Activated CD4-positive, alpha-beta T cell treated with anti-CD3 and anti-CD28 coated beads, Interleukin-2, Interleukin-6, amounts not matched to agents 100 ng/mL and 50 ng/mL, durations not matched to agents 16 hours and 8 hours (primary cell): ENCODE measurements around the gene ALK.

ENCODE experiments used
- DNase-seq: peaks from one replicate; pipeline ENCODE4 v3.0.0-alpha.2; 2020

The ALK gene

DNA sequence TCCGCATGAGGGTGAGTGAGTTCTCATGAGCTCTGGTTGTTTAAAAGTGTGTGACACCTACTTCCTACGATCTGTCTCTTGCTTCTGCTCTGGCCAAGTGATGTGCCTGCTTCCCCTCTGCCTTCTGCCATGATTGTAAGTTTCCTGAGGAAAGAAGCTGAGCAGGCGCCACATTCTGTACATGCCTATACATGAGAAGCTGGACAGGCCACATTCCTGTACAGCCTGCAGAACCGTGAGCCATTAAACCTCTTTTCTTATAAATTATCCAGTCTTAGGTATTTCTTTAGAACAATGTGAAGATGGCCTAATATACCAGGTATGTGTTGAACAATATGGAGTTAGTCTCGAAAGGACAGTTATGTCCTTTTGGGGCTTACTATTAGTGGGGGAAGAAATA, 281.0 kb downstream of the ALK start:
- no peak for DNase-seq

DNA sequence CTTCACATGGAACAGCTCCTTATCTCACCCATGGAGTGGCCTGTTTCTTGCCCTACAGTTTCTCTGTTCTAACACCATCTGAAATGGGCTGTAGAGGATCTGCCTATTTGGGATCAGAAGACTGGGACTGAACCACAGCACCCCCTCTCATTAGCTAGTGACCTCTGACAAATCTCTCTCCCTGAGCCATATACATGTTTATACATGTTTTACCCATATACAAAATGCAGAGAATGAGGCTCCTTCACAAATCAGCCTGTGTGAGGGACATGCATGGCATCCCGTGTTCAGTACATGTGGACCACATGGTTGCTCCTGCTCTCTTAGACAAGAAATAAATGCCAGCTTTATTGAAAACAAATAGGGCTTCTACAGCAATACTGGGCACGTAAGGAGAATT, 282.7 kb downstream of the ALK start:
- no peak for DNase-seq

DNA sequence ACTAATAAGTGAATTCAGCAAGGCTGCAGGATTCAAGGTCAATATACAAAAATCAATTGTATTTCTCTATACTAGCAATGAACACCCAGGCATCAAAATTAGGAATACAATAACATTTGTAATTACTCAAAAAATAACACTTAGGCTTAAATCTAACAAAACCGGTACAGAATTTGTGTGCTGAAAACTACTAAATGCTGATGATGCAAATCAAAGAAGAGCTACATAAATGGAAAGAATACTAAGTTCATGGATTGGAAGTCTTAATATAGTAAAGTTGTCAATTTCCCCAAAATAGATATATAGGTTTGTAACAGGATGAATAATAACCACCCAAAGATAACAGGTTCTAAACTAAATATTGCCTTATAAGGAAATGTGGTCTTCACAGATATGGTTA, 286.5 kb downstream of the ALK start:
- DNase-seq = no peak

DNA sequence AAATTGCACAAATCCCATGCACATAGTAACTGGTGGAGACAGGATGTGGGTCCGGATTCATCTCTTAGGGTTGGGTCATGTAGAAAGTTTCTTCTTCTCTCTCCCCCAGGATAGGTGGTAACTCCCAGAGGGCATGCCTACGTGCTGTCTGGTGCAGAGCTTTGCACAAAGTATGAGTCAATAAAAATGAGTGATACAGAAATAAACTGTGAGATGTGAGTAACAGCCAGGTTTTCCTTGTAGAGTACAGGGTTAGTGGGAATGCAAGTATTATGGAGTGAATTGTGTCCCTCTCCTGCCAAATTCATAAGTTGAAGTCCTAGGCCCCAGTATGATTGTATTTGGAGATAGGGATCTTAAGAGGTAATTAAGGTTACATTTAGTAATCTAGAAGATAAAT, 289.4 kb downstream of the ALK start:
- DNase-seq = no peak

DNA sequence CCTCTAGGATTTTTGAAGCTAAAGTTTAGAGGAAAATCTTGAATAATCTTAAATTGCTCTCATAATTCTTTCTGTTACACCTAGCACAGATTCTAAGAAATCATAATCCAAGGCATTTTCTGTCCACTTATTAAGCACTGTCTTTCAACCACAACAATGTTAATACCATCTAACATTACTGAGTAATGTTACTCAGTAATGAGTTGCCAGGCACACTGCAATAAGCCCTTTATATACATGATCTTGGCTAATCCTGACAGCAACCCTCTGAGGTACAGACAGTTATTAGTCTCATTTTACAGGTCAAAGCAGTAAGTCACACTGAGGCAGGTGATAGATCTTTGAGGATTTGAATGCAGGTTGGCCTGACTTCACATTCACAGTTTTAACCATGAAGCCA, 291.9 kb downstream of the ALK start:
- DNase-seq = no peak

DNA sequence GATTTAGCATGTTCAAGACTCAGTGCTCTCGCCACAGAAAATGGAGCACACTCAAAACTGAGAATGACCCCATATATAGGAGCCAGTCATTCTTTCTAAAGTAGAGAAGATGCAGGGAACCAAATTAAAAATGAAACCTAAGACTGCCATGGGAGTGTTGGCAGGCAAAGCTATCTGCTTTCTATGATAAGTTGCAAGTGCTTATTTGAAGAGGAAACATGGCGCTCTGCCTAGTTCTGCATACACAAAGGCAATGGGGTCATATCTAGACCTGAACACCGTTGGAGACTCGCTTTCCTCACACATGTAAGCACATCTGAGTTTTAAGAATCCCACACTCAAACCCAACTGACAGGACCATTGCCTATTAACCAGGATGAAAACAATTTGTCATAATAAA, 292.5 kb downstream of the ALK start:
- no peak for DNase-seq

DNA sequence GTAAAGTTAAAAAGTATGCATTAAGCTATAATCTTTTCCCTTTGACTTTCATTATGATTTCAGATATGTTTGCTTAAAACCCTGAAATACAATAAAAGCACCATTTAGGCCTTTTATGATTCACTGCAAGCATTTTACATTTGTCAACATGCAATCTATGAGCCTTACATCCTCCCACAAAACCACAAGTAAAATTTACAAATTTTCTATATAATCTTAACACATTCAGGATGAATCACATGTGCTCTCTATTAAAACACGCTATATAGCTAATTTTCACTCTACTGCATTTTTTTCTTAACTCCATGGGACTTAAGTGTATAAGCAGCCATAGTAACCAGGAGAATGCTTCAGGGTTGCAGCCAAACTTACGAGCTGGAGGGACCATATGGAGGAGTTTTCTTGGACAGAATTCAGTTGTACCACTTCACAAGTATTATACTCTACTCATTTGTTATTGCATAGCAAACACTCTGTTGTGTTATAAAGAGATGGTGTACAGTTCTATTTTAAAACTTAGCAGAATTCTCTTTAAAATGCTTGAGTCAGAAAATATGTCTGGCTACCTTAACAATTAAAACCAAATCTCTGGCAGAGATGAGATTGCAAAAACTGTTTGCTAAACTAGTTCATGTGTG, 293.2 kb downstream of the ALK start:
- DNase-seq = no peak

DNA sequence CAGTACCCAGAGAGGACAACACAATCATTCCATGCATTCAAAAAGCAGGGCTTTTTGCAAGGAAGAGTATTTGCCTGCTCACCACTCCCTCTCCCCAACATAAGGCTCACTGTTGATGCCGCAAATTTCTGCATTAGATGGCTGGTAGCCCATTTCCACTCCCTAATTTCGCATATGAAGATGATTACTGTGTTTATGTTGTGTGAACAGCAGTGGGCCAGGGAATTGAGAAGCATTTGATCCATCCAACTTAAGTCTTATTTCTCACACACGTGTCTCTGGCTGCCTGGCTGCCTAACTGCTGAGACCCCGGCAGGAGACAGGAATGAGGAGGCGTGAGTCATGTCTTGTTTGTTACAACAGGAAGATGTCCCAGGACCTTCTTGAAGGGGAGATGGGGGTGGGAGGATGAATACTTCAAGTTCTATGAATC, 294.1 kb downstream of the ALK start:
- DNase-seq = no peak

DNA sequence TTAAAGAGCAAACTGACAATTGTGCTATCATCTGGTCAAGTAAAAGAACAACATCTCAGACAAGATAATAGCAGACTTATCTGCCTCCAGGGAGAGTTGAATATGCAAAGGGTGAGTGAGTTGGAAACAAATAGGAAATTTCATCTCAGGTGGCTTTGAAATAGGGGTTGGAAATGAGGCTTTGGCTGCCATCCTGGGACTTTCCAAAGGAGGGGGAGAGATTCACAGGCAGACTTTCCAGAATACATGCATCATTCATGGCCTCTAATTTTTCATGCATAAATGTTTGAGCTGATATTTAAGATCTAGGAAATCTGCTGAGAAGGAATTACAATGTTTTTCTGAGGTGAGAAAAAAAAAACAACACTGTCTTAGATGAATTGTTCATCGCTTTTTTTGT, 300.5 kb downstream of the ALK start:
- no peak for DNase-seq

DNA sequence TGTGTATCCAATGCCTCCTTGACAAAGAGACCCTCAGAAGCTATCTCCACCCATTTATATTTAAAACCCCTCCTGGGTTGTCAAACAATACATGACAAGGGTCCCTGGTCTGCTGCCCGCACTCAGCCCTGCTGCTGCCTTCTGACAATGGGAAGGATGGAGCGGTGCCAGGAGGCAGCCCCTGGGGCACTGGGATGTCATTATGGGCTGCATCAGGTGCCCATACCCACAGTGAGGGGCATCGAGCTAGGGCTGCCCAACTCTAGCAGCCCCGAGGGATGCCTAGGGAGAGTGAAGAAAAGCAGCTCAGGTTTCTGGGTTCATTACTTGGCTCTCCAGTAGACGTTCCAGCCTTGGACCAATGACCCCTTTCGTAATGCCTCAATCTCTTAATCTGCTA, 301.7 kb downstream of the ALK start:
- DNase-seq = no peak

DNA sequence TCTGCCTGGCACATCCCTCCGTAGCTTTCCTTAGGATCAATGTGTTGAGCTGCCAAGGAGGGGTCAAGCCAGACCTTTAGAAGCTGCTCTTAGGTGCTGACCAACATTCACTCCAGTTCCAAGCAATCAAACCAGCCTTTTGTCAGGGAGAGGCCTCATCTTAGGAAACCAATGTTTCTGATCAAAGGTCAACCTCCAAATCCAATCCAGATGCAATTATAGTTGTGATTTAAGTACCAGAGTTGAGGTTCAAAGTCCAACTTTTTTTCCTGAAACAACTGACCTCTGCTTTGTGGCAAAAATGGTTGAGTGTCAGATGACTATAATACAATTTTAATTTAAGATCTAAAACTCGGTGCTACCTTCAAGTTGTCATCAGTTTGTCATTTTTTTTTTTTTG, 303.4 kb downstream of the ALK start:
- DNase-seq = no peak

DNA sequence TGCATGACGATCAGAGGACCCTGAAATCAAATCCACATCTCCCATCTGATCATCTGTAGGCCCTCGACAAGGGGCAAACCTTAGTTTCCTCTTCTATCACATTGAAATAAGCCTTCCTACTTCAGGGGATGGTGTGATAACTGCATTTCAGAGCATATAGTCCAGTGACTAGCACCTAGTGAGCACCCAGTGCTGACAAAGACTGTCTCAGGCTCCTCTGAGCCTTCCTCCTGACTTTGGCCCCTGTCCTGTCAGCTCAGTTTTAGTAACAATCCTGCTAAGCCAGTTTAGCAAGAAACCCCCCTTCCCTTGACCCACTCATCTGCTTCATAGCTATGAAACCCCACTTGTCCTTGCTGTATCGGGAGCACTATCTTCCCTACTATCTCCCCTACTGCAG, 304.0 kb downstream of the ALK start:
- DNase-seq = no peak

DNA sequence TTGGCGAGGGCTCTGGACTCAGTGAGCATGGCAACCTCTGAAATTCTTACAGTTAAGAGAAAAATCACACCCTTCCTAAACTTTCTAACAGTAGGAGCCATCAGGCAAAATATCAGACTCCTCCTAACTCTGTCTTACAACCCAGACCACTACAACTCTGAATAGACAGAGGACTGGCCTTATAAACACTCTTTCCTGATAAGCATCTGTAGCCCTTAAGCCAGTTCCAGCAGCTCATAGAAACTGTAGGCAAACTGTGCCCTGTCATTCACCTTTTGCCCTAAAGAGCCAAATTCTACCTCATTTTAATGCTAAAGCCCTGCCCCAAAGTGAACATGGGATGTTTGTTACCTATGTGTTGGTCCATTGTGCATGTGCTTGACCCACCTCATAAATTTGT, 304.8 kb downstream of the ALK start:
- DNase-seq = no peak

DNA sequence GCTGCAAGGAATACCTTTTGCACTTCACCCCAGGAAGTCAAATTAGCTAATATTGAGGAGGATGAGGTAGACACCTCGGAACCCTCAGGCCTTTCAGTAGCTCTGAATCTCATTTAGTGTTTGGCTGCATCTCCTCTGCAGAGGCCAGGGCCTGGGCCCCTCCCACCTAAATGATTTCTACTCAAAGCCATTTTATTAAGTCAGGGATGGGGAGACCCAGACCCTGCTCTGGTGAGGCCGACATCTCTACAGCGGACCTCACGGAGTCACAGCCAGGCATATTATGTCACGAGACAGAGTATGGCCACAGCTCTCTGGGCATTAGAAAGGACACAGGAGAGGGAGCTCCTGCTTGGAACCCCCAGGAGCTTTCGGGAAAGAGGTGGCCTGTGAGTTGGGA, 305.5 kb downstream of the ALK start:
- no peak for DNase-seq

DNA sequence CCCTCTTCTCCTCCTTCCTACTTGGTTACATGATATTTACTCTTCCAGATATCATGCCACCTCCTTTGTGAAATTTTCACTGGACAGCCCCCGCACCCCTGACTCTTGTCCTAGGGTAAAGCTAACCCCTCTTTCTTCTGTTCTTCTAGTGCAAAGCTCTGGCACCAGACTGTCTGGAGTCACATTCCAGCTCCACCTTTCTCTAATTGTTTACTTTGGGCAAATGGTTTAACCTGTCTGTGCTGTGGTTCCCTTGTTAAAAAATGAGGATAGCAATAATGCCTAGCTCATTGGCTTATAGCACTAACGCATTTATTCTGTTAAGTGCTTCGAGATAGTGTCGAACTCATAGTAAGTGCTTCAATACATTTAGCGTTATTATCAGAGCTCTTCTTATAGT, 306.2 kb downstream of the ALK start:
- no peak for DNase-seq

DNA sequence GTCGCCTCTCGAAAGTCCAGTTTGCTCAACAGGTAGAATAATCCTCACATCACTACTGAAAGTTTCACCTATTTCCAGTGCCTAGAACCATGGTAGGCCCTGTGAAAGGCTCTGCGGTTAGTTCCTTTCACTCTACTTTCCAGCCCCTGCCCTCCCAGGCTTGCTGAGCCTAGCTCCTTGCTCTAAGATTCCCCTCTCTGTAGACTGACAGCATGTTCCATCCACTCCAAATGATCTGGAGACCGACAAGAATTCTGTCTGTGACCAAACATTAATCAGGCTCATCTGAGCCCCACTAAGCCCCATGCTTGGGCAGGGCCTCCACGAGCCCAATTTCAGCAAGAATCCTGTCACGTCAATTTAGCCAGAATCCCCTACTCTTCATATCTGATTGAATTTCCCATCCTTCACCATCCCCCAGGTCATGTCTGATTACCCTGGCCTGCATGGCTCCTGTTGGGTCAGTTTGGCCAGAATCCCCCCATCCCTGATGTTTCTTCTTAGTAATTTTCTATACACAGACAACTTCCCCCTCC, 307.0 kb downstream of the ALK start:
- DNase-seq = no peak

DNA sequence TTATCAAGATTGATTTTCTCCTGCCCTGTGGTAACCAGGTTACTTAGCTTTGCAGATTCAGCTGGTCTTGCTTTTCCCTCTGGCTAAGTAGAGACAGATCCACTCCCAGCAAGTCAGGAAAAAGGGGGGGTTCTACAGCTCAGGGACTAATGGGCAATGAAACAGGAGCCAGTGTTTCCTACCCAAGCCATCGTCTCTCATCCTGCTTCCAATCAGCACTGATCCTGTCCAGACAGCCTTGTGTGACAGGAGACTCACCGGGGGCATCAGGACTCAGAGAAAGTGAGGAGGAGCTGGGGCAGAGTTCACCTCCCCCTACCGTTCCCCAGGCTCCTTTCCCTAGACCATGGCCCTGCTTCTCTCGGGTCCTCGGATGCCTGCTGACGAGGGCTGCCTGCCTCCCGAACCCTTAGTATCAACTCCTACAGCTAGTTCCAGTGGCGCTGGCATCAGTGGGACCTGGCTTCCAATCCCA, 307.6 kb downstream of the ALK start:
- DNase-seq = no peak

DNA sequence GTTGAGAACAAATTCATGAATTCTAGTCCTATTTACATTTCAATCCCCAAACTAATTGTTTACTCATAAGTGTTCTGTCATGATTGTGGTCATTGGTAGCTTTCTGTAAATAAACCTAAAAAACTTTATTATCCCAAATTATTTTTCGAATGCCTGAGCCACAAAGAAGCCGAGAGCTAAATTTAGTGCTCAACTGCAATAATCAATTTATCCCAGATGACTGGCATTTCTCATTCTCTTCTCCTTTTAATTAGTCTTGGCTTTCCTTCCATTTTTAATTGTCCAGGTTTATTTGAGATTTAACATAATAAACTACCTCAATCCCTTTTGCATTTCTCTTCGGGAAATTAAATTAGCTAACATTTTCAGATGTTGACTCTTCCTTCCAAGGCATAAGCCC, 308.3 kb downstream of the ALK start:
- DNase-seq = no peak

DNA sequence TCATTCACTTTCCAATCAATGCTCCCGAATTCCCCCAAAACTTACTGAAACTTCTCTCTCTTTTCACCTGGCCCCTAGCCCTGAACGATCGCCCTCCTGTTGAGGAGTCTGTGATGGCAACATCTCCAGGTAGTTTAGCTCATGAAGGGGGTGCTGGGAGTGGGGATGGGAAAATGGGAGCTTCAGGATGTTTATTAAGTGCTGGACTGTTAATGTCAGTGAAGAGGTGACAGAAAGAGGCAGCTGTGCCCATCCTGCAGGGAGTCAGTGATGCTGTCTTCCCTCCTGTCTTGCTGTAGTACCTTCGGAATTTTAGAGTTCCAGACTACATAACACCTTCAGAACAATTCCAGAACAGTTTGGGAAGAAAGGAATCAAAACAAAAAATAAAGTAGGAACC, 308.8 kb downstream of the ALK start:
- DNase-seq = no peak

DNA sequence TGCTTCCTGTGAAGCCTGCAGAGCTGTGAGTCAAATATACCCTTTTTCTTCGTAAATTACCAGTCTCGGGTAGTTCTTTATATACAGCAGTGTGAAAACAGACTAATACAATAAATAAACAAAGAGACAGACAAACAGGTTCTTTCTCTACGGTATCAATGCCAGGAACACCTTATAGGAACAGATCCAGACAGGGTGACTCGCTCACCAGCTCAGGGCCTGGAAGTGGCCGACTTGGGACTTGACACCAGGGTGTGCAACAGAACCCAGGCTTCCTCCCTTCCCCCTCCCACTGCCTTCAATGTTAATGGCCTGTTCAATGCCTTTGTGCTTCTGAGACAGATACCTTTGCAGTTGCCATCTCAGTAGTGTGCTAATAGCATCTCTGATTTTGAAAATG, 309.5 kb downstream of the ALK start:
- no peak for DNase-seq

DNA sequence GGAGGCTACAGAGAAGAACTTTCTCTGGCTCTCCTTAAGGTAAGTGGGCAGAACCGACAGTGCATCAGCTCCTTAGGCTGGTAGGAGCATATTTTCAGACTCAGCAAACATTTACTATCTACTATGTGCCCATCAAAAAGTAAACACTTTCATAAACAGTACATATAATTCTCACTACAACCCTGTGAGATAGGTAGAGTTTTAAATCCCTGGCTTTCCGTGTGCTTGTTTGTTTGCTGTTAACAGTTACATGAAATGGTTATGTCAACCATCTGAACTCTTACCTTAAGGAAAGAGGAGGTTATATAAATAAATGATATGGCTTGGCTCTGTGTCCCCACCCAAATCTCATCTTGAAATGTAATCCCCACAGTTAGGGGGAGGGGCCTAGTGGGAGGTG, 310.1 kb downstream of the ALK start:
- DNase-seq = no peak

DNA sequence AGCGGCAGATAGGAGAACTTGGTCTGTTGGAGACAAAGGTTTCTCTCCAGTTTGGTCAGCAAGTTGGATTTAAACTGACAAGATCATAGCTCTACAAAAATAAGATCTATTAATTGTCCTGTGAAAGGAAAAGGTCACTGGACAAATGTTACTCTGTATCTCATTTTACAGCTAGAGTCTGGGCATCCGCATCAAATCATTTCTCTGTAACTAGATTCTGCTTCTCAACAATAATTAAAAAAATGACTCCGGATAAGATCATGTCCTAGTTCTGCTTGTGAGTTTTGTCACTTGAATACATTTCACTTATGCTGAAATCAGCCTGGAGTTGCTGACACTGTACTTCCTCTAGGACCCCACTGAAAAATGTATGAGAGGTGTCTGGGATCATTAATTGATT, 310.8 kb downstream of the ALK start:
- DNase-seq = no peak

DNA sequence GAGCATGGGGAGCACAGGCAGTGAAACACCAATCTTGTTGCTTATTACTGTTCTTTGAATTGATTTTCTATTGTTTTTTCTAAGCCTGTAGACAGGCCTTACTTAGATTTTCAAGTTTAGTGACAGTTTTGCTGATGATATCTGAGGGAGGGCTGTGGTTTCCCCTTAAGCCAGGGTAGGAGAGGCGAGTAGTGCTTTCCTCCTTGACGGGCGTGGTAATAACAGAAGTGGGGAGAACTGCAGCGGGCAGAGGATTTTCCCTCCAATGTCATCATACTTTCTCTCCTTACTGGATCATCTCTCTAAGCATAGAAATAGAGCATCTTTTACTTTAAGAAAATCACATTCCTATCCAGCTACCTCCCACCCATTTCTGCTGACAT, 314.4 kb downstream of the ALK start:
- peak; percentile 2 for DNase-seq

DNA sequence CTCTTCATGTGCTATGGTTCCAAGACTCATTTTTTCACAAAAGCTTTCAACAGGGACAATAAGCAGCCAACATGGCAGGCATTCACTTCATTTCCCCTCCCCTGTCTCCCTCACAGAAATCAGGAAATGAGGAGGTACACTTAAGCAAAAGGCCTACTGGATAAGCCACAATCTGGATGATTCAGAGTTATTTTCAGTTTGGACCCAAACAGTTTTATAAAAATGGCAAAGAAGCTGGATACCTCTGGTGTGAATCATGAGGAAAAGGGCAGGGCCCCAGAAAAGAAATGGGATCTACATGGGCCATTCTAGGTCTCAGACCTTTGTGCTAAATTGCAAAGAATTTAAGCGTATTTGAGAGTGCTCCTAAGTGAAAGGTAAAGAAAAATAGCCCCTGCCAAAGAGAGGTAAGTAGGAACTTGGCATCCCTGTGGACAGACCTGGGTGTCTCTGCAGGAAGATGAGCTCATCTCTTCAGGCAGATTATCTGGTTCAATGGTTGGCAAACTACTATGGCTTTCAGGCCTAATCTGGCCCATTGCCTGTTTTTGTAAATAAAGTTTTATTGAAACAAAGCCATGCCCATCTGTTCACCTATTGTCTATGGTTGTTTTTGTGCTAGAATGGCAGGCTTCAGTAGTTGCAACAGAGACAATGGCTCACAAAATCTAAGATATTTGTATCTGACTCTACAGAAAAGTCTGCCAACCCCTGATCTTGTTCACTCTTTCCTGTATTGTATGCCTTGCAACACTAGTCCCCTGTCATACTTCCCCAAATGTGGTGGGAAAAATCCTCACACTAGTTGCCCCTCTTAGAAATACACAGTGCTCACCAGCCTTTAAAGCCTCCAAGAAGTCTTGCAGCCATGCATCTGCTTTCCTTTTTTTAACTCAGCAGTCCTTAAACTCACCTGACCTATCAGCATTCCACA, 315.0 kb downstream of the ALK start:
- DNase-seq = no peak
